ENCODE data around the gene SH3PXD2A.

DNA sequence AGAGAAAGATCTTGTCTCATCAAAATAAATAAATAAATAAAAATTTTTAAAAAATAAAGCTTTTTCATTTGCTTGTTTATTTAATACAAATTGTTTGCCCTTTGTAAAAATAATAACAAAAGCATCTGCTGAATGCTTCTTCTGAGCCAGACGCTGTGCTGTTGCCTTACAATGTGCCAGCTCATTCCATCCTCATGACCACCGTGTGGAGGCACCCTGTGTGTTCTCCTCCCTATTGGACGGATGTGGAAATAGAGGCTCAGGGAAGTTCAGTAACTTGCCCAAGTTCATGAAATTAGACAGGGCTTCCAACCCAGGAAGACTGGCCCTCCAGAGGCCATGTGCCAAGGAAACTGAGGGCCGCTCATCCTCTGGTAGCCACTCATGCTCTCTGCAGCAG is 120.6 kb downstream of the SH3PXD2A start:
- TF ChIP-seq GATA2 (IDR thresholded peaks at IDR 0.05; ENCODE audit: low read depth, low read length) = no peak
- TF ChIP-seq GATA3 (IDR thresholded peaks at IDR 0.05; ENCODE audit: low read depth, low read length) = no peak

Data from SH-SY5Y (cell line).